Effector memory CD8-positive, alpha-beta T cell (primary cell): Measurements from ENCODE around the gene CHRNE.
"Not testable (repeated sequence)": the region's sequence is repeated elsewhere in the genome, so short reads cannot be mapped to it uniquely, and the experiment has no call there.

Source experiments
- ATAC-seq: fragments of 150-1000 bp; cut with Tn5 transposase; replicated peaks from 2 replicates; pipeline ENCODE4 v1.10.0; 2021; ENCODE audit warnings: mild to moderate bottlenecking, moderate library complexity
- DNase-seq, 3 experiments: peaks; one replicate each; pipeline ENCODE4 v3.0.0; 2021
- H3K27ac Mint-ChIP-seq, 2 donors: one replicate each; pipeline ENCODE4 v1.8.0; 2022; ENCODE audit warnings: mild to moderate bottlenecking in 2 of 2, mixed read lengths in 2 of 2, moderate library complexity in 2 of 2
- H3K27me3 Mint-ChIP-seq, 2 donors: one replicate each; pipeline ENCODE4 v1.8.0; 2022; ENCODE audit warnings: mixed read lengths in 2 of 2
- H3K36me3 Mint-ChIP-seq: one replicate; pipeline ENCODE4 v1.8.0; 2022; ENCODE audit warnings: mild to moderate bottlenecking, moderate library complexity, mixed read lengths; ENCODE audit not compliant: insufficient read depth
- H3K4me1 Mint-ChIP-seq, 2 donors: one replicate each; pipeline ENCODE4 v1.8.0; 2022; ENCODE audit warnings: low read depth in 2 of 2, mixed read lengths in 2 of 2
- H3K4me3 Mint-ChIP-seq, 2 donors: one replicate each; pipeline ENCODE4 v1.8.0; 2022; ENCODE audit warnings: mild to moderate bottlenecking in 2 of 2, mixed read lengths in 2 of 2, moderate library complexity in 2 of 2
- H3K9me3 Mint-ChIP-seq, 2 donors: one replicate each; pipeline ENCODE4 v1.8.0; 2022; ENCODE audit warnings: mixed read lengths in 2 of 2

Gene CHRNE

GRCh38 chr17:4880857-4881256 lies 22.0 kb downstream of the CHRNE start:
- Mint-ChIP-seq H3K4me1 (peaks cover 6 to 8% of the 10 kb centered on the region in 2 donors), H3K36me3 (peaks cover 41% of the 10 kb centered on the region), H3K4me3 (no peak overlapping the region), H3K27ac (no peak overlapping the region), H3K27me3 (no peaks in the 10 kb centered on the region), H3K9me3 (no peaks in the 10 kb centered on the region)
- DNase-seq (no peak), ATAC-seq (no peak)

- no peaks in the 10 kb centered on the region for H3K9me3 Mint-ChIP-seq
- H3K4me1 Mint-ChIP-seq = peaks cover 5 to 6% of the 10 kb centered on the region in 2 donors
- no peak for ATAC-seq
- H3K27me3 Mint-ChIP-seq = no peaks in the 10 kb centered on the region
- peaks cover 38% of the 10 kb centered on the region for H3K36me3 Mint-ChIP-seq
- no peak overlapping the region for H3K4me3 Mint-ChIP-seq
- no peak for DNase-seq
- H3K27ac Mint-ChIP-seq = peak overlapping the region in 1 of 2 donors; percentile 46
Observed at GRCh38 chr17:4879601-4880000, 23.3 kb downstream of the CHRNE start.

- no peak for DNase-seq
- H3K4me1 Mint-ChIP-seq = peaks cover 15 to 17% of the 10 kb centered on the region in 2 donors
- H3K9me3 Mint-ChIP-seq = no peaks in the 10 kb centered on the region
- peaks cover 33% of the 10 kb centered on the region for H3K36me3 Mint-ChIP-seq
- H3K27me3 Mint-ChIP-seq = no peaks in the 10 kb centered on the region
- no peak overlapping the region for H3K4me3 Mint-ChIP-seq
- H3K27ac Mint-ChIP-seq = no peak overlapping the region
- no peak for ATAC-seq
Observed at GRCh38 chr17:4877089-4877488, 25.8 kb downstream of the CHRNE start.

GRCh38 chr17:4872786-4873185 lies 30.1 kb downstream of the CHRNE start:
- H3K27me3 Mint-ChIP-seq = no peaks in the 10 kb centered on the region
- no peak for ATAC-seq
- H3K9me3 Mint-ChIP-seq = no peaks in the 10 kb centered on the region
- no peak for DNase-seq
- H3K36me3 Mint-ChIP-seq = peaks cover 30% of the 10 kb centered on the region
- H3K27ac Mint-ChIP-seq = peak overlapping the region in 1 of 2 donors; percentile 17
- peaks cover 12% of the 10 kb centered on the region in 2 donors for H3K4me1 Mint-ChIP-seq
- H3K4me3 Mint-ChIP-seq = no peak overlapping the region

- DNase-seq (no peak), ATAC-seq (no peak)
- Mint-ChIP-seq H3K27ac (no peak overlapping the region), H3K27me3 (no peaks in the 10 kb centered on the region), H3K36me3 (peaks cover 16% of the 10 kb centered on the region), H3K4me3 (no peak overlapping the region), H3K9me3 (no peaks in the 10 kb centered on the region), H3K4me1 (peaks cover 12% of the 10 kb centered on the region in 2 donors)
Observed at GRCh38 chr17:4870855-4871254, 32.0 kb downstream of the CHRNE start.

- H3K27ac Mint-ChIP-seq = not testable (repeated sequence)
Observed at GRCh38 chr17:4869058-4869998, 33.6 kb downstream of the CHRNE start.

GRCh38 chr17:4867535-4867934 lies 35.4 kb downstream of the CHRNE start:
- H3K36me3 Mint-ChIP-seq = peaks cover 16% of the 10 kb centered on the region
- not testable (repeated sequence) for H3K27ac Mint-ChIP-seq, ATAC-seq, H3K4me3 Mint-ChIP-seq, DNase-seq, H3K4me1 Mint-ChIP-seq, H3K27me3 Mint-ChIP-seq, H3K9me3 Mint-ChIP-seq

More at GRCh38 chr17:4869058-4869998, 33.6 kb downstream of the CHRNE start:
- not testable (repeated sequence) for ATAC-seq, H3K27me3 Mint-ChIP-seq, H3K4me3 Mint-ChIP-seq, H3K9me3 Mint-ChIP-seq, DNase-seq
- Mint-ChIP-seq H3K4me1 (peaks cover 10 to 11% of the 10 kb centered on the region in 2 donors), H3K36me3 (peaks cover 19% of the 10 kb centered on the region)

- ATAC-seq (no peak), DNase-seq (no peak)
- no peaks in the 10 kb centered on the region for H3K9me3 Mint-ChIP-seq
- no peaks in the 10 kb centered on the region for H3K27me3 Mint-ChIP-seq
- peaks cover 7 to 8% of the 10 kb centered on the region in 2 donors for H3K4me1 Mint-ChIP-seq
- H3K27ac Mint-ChIP-seq = no peak overlapping the region
- peaks cover 26% of the 10 kb centered on the region for H3K36me3 Mint-ChIP-seq
- H3K4me3 Mint-ChIP-seq = no peak overlapping the region
Observed at GRCh38 chr17:4863321-4863720, 39.6 kb downstream of the CHRNE start.

GRCh38 chr17:4862720-4863119 lies 40.2 kb downstream of the CHRNE start:
- Mint-ChIP-seq H3K4me1 (peaks cover 7% of the 10 kb centered on the region in 2 donors), H3K36me3 (peaks cover 28% of the 10 kb centered on the region), H3K27me3 (no peaks in the 10 kb centered on the region), H3K4me3 (no peak overlapping the region), H3K27ac (no peak overlapping the region), H3K9me3 (no peaks in the 10 kb centered on the region)
- DNase-seq (no peak), ATAC-seq (no peak)

- Mint-ChIP-seq H3K27me3 (no peaks in the 10 kb centered on the region), H3K27ac (no peak overlapping the region), H3K9me3 (no peaks in the 10 kb centered on the region), H3K36me3 (peaks cover 42% of the 10 kb centered on the region), H3K4me3 (no peak overlapping the region), H3K4me1 (peaks cover 15 to 18% of the 10 kb centered on the region in 2 donors)
- ATAC-seq = no peak
- no peak for DNase-seq
Observed at GRCh38 chr17:4861052-4861451, 41.8 kb downstream of the CHRNE start.

- Mint-ChIP-seq H3K27ac (no peak overlapping the region), H3K27me3 (no peaks in the 10 kb centered on the region), H3K9me3 (no peaks in the 10 kb centered on the region), H3K4me3 (no peak overlapping the region), H3K4me1 (peaks cover 15 to 18% of the 10 kb centered on the region in 2 donors), H3K36me3 (peaks cover 44% of the 10 kb centered on the region)
- no peak for ATAC-seq
- DNase-seq = no peak
Observed at GRCh38 chr17:4860651-4861050, 42.2 kb downstream of the CHRNE start.

GRCh38 chr17:4859816-4860625 lies 42.9 kb downstream of the CHRNE start:
- Mint-ChIP-seq H3K9me3 (no peaks in the 10 kb centered on the region), H3K4me3 (no peak overlapping the region), H3K36me3 (peaks cover 48% of the 10 kb centered on the region), H3K27me3 (no peaks in the 10 kb centered on the region), H3K27ac (no peak overlapping the region), H3K4me1 (peaks cover 16 to 18% of the 10 kb centered on the region in 2 donors)
- ATAC-seq = no peak
- no peak for DNase-seq

- no peaks in the 10 kb centered on the region for H3K27me3 Mint-ChIP-seq
- ATAC-seq (no peak), DNase-seq (no peak)
- H3K4me1 Mint-ChIP-seq = peaks cover 25 to 26% of the 10 kb centered on the region in 2 donors
- no peaks in the 10 kb centered on the region for H3K9me3 Mint-ChIP-seq
- no peak overlapping the region for H3K4me3 Mint-ChIP-seq
- H3K36me3 Mint-ChIP-seq = peaks cover 55% of the 10 kb centered on the region
- H3K27ac Mint-ChIP-seq = no peak overlapping the region
Observed at GRCh38 chr17:4858882-4859260, 44.0 kb downstream of the CHRNE start.
